NCI-H2029 (cell line): Measurements from ENCODE around the gene RIPK3.
"Not testable (repeated sequence)": the region's sequence is repeated elsewhere in the genome, so short reads cannot be mapped to it uniquely, and the experiment has no call there.

Experiments
- DNase-seq: peaks from one replicate; lab custom pipeline; 2025; lab: John Stamatoyannopoulos, UW

RIPK3 gene

DNA sequence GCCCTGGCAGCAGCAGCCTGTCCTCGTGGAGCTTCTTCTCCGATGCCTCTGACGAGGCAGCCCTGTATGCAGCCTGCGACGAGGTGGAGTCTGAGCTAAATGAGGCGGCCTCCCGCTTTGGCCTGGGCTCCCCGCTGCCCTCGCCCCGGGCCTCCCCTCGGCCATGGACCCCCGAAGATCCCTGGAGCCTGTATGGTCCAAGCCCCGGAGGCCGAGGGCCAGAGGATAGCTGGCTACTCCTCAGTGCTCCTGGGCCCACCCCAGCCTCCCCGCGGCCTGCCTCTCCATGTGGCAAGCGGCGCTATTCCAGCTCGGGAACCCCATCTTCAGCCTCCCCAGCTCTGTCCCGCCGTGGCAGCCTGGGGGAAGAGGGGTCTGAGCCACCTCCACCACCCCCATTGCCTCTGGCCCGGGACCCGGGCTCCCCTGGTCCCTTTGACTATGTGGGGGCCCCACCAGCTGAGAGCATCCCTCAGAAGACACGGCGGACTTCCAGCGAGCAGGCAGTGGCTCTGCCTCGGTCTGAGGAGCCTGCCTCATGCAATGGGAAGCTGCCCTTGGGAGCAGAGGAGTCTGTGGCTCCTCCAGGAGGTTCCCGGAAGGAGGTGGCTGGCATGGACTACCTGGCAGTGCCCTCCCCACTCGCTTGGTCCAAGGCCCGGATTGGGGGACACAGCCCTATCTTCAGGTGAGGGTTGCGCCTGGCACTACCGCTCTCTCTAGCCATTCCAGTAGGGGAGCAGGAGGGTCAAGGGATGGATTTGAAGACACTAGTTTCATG lies 30.3 kb upstream of the RIPK3 start:
- no peak for DNase-seq

GRCh38 chr14:24369463-24369862 lies 29.7 kb upstream of the RIPK3 start:
- DNase-seq: no peak

DNA sequence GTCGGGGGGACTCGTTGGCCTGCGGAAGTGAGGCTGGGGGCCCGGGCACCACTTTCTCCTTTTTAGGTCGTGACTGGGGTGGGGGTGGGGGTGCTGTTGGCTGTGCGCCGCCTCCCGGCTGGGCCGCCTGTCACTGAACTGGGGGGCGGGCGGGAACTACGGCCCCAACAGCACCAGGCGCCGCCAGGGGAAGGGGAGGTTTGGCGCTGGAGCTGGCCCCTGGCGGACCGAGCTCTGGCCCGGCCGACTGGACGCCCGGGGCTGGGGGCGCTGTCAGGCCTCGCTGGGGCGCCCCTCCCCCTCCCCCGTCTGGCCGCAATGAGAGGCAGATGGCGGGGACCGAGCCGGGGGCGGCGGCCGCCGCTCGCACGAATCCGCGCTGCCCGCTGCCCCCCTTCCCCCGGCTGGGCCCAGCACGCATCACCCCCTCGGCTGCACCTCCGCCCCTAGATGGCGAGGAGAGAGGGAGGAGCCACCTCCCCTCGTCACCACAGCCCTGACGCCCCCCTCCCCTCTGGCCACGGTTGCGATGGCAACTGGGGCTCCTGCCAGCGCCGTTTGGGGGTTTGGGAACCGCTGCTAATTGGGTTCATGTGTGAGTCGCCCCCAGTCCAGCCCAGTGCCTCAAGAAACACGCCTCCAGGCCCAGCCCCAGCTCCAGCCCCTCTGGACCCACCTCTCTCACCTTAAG lies 28.9 kb upstream of the RIPK3 start:
- DNase-seq: no peak

GRCh38 chr14:24368212-24368561 lies 28.4 kb upstream of the RIPK3 start:
- no peak for DNase-seq

- peak; percentile 88 for DNase-seq
Observed at GRCh38 chr14:24367514-24368211, 27.9 kb upstream of the RIPK3 start, which contains the start of gene NFATC4. Gene NFATC4, plus strand, starts transcription at chr14:24368184. Its CDS starts 157 bp downstream, at chr14:24368341.

DNA sequence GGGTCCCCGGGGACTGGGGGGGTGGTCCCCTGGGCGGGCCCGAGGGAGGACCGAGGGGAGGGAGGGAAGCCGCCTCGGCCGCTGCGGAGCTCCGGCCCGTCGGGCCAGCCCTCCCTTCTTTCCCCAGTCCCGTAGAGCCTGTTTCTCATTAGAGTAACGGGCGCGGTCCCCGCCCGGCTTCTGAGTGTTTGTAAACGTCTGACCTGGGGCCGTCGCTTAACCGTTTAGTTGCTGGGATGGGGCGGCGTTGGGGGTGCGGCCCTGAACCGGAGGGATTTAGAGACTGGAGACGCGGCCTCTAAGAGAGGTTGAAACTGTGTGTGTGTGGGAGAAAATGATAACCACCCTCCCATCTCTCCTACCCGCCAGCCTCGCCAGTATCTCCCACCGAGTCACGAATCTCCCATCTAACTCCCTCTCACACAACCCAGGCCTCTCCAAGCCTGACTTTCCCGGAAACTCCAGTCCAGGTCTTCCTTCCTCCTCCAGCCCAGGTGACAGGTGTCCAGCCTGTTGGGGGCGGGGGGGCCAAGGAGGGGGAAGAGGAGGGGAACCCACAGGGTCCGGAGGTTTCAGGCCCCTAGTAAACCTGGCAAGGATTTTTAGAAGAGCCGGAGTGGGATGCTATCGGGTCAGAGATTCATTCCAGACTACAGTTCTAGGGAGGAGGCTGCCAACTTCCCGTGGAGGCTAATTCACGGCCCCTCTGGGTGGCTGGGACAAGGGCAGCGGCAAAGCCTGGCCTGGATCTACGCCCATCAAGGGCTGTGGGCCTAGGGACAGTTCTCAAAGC lies 27.1 kb upstream of the RIPK3 start:
- DNase-seq: peak; percentile 98

DNA sequence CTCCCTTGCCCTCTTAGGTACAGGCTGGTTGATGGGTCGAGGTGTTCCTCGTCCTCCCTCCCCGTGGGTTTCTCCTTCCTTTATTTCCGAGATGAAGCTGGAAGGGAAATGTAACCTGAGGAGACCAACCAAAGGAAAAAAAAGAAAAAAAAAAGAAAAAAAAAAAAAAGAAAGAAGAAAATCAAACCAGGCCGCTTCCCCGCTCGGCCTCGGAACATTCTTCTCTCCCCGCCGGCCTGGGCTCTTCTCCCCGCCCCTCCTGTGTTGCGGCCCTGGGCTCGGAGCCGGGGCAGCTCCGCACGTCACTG lies 26.6 kb upstream of the RIPK3 start:
- no peak for DNase-seq

DNA sequence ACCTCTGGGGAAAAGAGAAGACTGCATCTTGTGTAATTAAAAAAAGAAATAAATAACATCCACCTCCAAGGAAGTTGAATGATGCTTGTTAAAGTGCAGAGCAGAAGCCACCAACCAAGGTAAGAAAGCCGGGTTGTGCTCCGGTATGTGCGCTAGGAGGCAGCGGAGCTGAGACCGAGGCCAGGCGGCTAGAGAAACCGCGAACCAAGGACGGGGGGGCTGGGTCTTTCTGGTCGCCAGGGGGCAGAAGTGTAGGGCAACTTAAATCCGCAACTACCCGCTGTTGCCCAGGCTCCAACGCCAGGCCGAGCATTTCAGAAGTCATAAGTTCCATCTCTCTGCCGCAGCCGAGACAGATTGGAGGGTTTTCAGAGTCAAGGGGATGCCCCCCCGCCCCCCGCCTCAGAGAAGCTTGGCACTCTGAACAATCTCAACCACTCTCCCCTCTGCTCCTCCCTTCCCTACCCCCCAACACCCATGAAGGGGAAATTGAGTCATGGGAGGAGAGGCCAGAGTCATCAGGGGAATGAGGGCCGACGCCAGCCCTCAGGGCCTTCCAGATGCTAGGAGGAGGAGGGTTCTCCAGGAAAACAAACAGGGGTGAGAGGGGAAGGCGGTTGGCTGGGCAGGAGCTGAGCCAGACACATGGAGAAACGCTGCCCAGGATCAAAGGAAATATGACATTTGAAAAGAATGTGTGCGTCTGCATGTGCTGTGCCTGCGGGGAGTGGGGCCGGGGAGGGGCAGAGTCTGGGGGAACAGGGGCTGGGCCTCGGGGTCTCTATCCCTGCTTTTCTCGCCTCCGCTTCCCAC lies 26.0 kb upstream of the RIPK3 start:
- peak; percentile 75 for DNase-seq

DNA sequence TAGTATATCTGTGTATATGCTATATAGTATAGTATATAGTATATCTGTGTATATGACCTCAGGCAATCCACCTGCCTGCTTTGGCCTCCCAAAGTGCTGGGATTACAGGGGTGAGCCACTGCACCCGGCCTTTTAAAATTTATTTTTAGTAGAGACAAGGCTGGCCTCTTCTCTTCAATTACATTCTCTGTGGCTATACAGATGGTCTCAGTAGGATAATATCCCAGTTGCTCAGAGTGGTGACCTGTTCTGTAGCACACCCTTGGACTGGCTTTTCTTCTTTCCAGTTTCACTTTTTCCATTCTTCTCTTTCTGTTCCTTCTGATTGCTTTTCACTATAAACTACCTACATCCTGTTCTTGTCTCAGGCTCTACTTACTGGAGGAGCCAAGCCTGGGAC lies 25.1 kb upstream of the RIPK3 start:
- no peak for DNase-seq

- DNase-seq: no peak
Observed at GRCh38 chr14:24363401-24363800, 23.6 kb upstream of the RIPK3 start.

DNA sequence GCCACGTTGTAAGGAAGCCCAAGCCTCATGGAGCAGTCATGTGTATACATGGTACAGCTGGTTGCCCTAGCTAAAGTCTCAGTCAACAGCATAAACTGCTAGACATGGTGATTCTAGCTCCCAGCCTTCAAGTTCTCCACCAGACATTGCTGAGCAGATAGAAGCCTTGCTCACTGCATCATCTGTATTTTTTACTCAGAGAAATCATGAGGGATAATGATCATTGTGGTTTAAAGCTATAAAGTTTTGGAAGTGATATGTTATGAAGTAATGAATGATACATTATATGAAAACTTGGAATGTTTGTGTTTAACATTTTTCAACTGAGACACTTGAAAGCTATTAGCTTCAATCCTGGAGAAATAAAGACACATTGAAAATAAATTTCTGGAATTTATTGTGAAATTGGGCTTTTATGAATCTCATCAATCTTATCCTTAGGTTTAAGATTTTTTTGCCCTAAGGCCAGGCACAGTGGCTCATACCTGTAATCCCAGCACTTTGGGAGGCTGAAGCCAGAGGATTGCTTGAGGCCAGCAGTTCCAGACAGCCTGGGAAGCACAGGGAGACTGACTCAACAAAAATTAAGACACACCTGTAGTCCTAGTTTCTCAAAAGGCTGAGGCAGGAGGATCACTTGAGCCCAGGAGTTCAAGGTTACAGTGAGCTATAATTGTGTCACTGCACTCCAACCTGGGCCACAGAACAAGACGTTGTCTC lies 22.6 kb upstream of the RIPK3 start:
- DNase-seq: no peak

DNA sequence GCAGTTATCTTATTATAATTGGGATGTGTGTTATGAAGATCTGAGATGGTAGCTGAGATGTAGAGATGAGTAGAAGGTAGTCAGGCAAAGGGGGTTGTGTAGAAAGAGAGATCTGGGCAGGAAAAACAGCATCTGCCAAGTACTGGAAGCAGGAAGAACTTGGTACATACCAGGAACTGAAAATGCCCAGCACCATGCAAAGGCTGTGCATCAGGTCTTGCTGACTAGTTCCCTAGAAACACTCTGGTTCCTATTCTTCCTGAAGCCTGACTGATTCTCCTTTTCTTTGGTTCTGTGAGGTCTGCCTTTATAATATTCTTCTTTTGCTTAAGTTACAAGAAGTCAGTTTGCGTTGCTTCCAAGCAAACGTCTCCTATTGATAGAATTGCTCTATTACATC lies 21.5 kb upstream of the RIPK3 start:
- DNase-seq: no peak

GRCh38 chr14:24360281-24360680 lies 20.5 kb upstream of the RIPK3 start:
- DNase-seq: no peak

- DNase-seq: no peak
Observed at GRCh38 chr14:24356208-24356607, 16.4 kb upstream of the RIPK3 start.

DNA sequence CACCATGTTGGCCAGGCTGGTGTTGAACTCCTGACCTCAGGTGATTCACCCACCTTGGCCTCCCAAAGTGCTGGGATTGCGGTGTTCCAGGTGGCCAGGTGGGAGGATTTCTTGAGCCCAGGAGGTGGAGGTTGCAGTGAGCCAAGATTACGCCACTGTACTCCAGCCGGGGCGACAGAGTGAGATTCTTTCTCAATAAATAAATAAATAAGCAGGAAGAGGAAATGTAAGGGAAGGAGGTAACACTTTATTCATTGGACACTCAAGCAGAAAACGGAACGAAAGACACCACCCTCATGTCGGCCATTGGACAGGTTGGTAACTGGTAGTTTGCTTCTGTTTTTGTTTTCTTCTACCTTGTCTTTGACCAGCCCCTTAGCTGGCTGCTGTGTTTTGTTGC lies 15.2 kb upstream of the RIPK3 start:
- no peak for DNase-seq

DNA sequence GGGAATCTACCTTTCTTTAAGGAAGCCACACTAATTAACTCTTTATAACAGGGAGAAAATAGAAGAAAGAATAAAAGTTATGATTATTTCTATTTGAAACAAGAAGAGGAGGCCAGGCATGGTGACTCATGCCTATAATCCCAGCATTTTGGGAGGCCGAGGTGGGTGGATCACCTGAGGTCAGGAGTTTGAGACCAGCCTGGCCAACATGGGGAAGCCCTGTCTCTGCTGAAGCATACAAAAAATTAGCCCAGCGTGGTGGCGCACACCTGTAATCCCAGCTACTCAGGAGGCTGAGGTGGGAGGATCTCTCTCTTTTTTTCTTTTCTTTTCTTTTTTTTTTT lies 14.7 kb upstream of the RIPK3 start:
- DNase-seq: not testable (repeated sequence)

DNA sequence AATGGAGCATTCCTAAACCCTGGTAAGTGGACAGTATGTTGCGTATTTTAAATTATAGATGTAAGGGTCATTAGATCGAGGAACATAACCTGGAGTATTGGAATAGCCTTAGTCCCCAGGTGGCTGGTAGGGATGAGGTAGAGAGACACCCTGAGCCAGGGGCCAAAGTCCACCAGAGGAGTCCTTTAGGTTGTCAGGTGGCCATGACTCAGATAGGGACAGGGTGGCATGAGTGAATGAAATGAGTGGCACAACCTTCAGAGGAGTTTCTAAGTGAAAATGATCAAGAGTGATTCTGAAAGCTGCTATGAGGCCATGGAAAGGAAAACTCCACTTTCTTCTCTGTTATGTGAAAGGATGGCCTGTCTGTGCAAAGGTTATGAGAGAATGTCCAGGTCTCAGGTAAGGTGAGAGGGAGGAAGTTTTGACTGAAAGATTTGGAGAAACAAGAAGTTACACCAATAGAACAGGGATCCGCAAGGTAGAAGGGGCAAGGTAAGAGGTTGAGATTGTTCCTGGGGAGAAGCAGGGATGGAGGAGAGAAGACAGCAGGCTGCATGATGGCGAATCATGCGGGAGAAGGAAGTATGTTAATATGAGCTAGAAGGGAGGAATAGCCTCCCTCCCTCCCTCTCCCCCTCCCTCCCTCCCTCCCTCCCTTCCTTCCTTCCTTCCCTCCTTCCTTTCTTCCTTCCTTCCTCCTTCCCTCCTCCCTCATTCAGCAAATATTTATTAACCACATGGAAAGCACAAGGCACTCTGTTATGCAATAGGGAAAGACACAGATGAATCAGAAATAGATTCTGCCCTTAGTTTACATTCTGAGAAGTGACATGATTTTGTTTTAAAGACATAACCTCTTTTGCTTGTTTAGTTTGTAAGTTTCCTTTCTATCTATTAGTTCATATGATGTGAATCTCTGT lies 14.0 kb upstream of the RIPK3 start:
- no peak for DNase-seq

DNA sequence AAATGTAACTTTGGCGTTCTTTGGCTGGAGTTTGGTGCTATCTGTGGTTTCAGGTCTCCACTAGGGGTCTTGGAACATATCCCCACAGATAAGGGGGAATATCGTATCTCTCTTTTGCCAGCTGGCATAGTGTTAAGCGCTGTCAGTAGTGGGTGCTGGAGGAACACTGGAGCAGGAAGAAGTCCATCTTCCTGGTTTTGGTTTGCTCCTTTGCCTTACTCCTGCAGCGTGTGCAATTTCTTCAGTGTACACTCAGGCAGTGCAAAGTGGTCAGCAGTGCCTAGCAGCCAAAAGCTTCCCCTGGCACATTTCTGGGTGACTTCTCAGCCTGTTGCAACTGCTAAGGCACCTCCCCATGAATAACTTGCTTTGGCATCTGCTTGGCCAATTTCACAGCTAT lies 11.7 kb upstream of the RIPK3 start:
- no peak for DNase-seq

GRCh38 chr14:24349742-24350141 lies 10.0 kb upstream of the RIPK3 start:
- no peak for DNase-seq

DNA sequence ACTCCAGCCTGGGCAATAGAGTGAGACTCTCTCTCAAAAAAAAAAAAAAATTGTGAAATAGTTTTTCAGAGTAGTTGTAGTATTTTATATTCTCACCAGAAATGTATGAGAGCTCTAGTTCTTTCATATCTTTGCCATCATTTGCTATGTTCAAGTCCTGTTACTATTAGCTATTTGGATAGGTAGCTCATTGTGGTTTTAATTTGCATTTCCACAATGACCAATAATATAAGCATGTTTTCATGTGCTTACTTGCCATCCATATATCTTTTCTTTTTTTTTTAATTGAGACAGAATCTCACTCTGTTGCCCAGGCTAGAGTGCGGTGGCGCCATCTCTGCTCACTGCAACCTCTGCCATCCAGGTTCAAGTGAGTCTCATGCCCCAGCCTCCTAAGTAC lies 8.4 kb upstream of the RIPK3 start:
- no peak for DNase-seq
